GM12875 (cell line): Measurements from ENCODE around the gene MFSD6.

Experiments
- H3K4me3 ChIP-seq: one replicate; pipeline ENCODE4 v1.5.1; 2011; ENCODE audit warnings: low read depth, low read length, control low read depth
- CTCF ChIP-seq: IDR thresholded peaks from 2 replicates; pipeline ENCODE4 v1.5.1; 2011; ENCODE audit warnings: low read depth, mild to moderate bottlenecking, control low read depth, inconsistent platforms, low read length, moderate library complexity, borderline replicate concordance; ENCODE audit not compliant: insufficient read depth

MFSD6 gene

GRCh38 chr2:190524928-190525327, 116.8 kb downstream of the MFSD6 start:
- no peak for TF ChIP-seq CTCF
- H3K4me3 ChIP-seq: no peak overlapping the region

GRCh38 chr2:190526105-190526750, 118.1 kb downstream of the MFSD6 start:
- no peak for TF ChIP-seq CTCF
- no peak overlapping the region for H3K4me3 ChIP-seq

DNA sequence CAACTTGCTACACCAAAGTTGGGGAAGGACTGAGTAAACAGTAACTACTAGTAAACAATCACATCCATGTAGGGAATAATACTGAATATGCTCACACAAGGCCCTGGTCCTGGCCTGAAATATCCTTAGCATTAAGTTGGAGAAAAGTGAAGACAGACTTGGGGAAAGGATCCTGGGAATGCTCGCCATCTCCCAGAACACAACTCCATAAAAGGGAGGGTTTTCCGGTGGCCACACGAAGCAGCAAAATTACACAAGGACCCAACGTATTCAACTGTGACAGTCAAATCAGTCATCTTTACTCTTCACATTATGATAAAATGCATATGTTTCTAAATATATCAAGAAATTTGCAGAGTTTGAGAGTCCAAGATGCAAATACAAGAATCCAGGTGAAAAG, 119.1 kb downstream of the MFSD6 start:
- H3K4me3 ChIP-seq: no peak overlapping the region
- no peak for TF ChIP-seq CTCF

DNA sequence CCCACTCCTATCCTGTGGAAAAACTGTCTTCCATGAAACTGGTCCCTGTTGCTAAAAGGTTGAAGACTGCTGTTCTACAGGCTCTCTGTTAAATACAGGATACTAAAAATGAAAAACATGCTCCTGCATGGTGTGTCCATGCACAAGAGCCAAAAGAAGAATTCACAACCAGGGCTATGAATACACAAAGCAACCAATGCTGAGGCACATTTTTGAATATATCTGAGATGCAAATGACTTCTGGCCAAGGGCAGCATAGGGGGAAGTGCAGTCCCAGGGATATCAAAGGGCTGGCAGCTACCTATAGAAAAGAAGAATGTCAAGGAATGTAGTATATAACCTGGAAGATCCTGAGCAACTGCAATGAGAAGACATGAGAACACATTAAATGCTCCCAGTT, 119.8 kb downstream of the MFSD6 start:
- no peak overlapping the region for H3K4me3 ChIP-seq
- no peak for TF ChIP-seq CTCF

DNA sequence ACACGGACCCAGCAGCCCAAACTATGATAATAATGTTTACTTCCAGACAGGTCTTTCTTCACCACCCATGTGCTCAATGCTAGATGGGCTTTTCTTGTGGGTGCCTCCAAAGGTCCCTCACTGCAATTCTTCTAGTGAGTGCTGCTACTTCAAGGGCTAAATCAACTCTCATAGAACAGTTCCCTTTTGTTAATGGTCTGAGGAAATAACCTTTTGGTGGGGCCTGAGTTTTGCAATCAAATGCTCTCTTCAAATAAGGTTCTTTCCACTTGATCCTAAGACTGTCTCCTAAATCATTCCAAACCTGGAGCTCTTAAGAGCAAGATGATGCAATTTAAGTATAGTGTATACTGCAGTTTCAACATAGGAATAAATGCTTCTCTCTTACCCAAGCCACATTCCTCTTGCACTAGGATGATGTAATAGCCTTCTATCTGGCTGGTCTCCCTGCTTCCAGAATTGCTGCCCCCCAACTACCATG, 120.4 kb downstream of the MFSD6 start:
- TF ChIP-seq CTCF: no peak
- no peak overlapping the region for H3K4me3 ChIP-seq

GRCh38 chr2:190529486-190530247, 121.5 kb downstream of the MFSD6 start:
- H3K4me3 ChIP-seq: no peak overlapping the region
- no peak for TF ChIP-seq CTCF
